K562 (cell line): ENCODE data around the gene ARIH1. TPM values are rescaled to one million over a fixed set of nuclear protein-coding genes. Genes with fewer than 3 reads are reported as not detected.

Experiments
- AFF1 ChIP-seq, 2 experiments: fragments of 450-650 bp; IDR thresholded peaks; 2 replicates each; pipeline ENCODE4 v1.6.1; 2018; ENCODE audit warnings: mild to moderate bottlenecking in 2 of 2, low read depth in 1 of 2; ENCODE audit not compliant: partially characterized antibody in 2 of 2
- BCL6 ChIP-seq: fragments of 250-450 bp; sonication (Bioruptor Pico); IDR thresholded peaks from 2 replicates; pipeline ENCODE4 v1.4.0; 2020
- CEBPB ChIP-seq: fragments of 450-650 bp; IDR thresholded peaks from 2 replicates; pipeline ENCODE4 v1.6.1; 2016; ENCODE audit warnings: missing genetic modification characterization, missing compliant biosample characterization
- DNMT1 ChIP-seq: fragments of 450-650 bp; IDR thresholded peaks from 2 replicates; pipeline ENCODE4 v1.6.1; 2016; ENCODE audit warnings: antibody characterized with exemption, mild to moderate bottlenecking
- ETS2 ChIP-seq: IDR thresholded peaks from 2 replicates; pipeline ENCODE4 v1.6.1; 2016; ENCODE audit warnings: borderline replicate concordance, missing genetic modification characterization, mild to moderate bottlenecking, moderate library complexity, missing compliant biosample characterization; ENCODE audit not compliant: poor library complexity, severe bottlenecking
- HDGF ChIP-seq: fragments of 450-650 bp; IDR thresholded peaks from 2 replicates; pipeline ENCODE4 v1.6.1; 2016
- KLF13 ChIP-seq: fragments of 450-650 bp; IDR thresholded peaks from 2 replicates; pipeline ENCODE4 v1.6.1; 2016; ENCODE audit warnings: missing genetic modification characterization, low read depth, mild to moderate bottlenecking, missing compliant biosample characterization, moderate library complexity, borderline replicate concordance
- MYC ChIP-seq, 2 experiments: fragments of 250-450 bp in 1 of 2; sonication (Bioruptor Pico) in 1 of 2; IDR thresholded peaks; 2 replicates each; pipeline versions ENCODE4 v1.5.1 to v1.6.1; 2012 to 2021; ENCODE audit warnings: low read depth in 2 of 2, borderline replicate concordance in 1 of 2, improper control_type of control experiment in 1 of 2, low read length in 1 of 2, mild to moderate bottlenecking in 1 of 2, moderate library complexity in 1 of 2
- NELFE ChIP-seq: IDR thresholded peaks from 2 replicates; pipeline ENCODE4 v1.6.1; 2011; ENCODE audit warnings: mild to moderate bottlenecking; ENCODE audit not compliant: insufficient read depth, insufficient read length
- PHB ChIP-seq: fragments of 250-450 bp; sonication (Bioruptor Pico); IDR thresholded peaks from 2 replicates; pipeline ENCODE4 v1.5.0; 2021
- PHF8 ChIP-seq: fragments of 200-600 bp; sonication (generic); IDR thresholded peaks from 2 replicates; pipeline ENCODE4 v1.6.1; 2012; ENCODE audit warnings: mixed run types, mild to moderate bottlenecking, inconsistent platforms, low read length, moderate library complexity, borderline replicate concordance
- POLR2A ChIP-seq: fragments of 450-650 bp; conservative IDR thresholded peaks from 2 replicates; pipeline ENCODE4 v1.6.1; 2016
- POLR3A ChIP-seq: IDR thresholded peaks from 2 replicates; pipeline ENCODE4 v1.6.1; 2011; ENCODE audit warnings: borderline replicate concordance, mild to moderate bottlenecking, moderate library complexity; ENCODE audit not compliant: insufficient read length, insufficient read depth; ENCODE audit errors: extremely low read depth
- PTBP1 ChIP-seq: fragments of 200-400 bp; formaldehyde crosslinking; IDR thresholded peaks from 2 replicates; pipeline ENCODE4 v1.6.1; 2017; ENCODE audit warnings: low read depth, low read length
- SETDB1 ChIP-seq: IDR thresholded peaks from one replicate; pipeline ENCODE4 v1.6.1; 2012; ENCODE audit warnings: low read length, control low read depth, inconsistent platforms
- SRSF1 ChIP-seq: fragments of 200-400 bp; formaldehyde crosslinking; IDR thresholded peaks from 2 replicates; pipeline ENCODE4 v1.6.1; 2017; ENCODE audit warnings: mild to moderate bottlenecking, low read depth, low read length, moderate library complexity
- USF1 ChIP-seq: sonication (generic); formaldehyde crosslinking; IDR thresholded peaks from 2 replicates; pipeline ENCODE4 v1.9.0; 2022; ENCODE audit warnings: mild to moderate bottlenecking, missing genetic modification reagents
- ZFP91 ChIP-seq: sonication (generic); formaldehyde crosslinking; IDR thresholded peaks from 2 replicates; pipeline ENCODE4 v1.8.0; 2022; ENCODE audit warnings: mild to moderate bottlenecking, missing genetic modification reagents
- ZFPM2 ChIP-seq: fragments of 250-450 bp; sonication (Bioruptor Pico); IDR thresholded peaks from 2 replicates; pipeline ENCODE4 v1.5.1; 2022; ENCODE audit warnings: mild to moderate bottlenecking
- ZNF23 ChIP-seq: fragments of 250-450 bp; sonication (Bioruptor Pico); IDR thresholded peaks from 2 replicates; pipeline ENCODE4 v1.4.0; 2020; ENCODE audit warnings: mild to moderate bottlenecking
- ZNF695 ChIP-seq: fragments of 450-650 bp; formaldehyde crosslinking; IDR thresholded peaks from 2 replicates; pipeline ENCODE4 v1.4.0; 2020; ENCODE audit warnings: mild to moderate bottlenecking, moderate library complexity
- ZNF696 ChIP-seq: fragments of 250-450 bp; sonication (Bioruptor Pico); conservative IDR thresholded peaks from 2 replicates; pipeline ENCODE4 v1.4.0; 2020; ENCODE audit warnings: mild to moderate bottlenecking, moderate library complexity
- polyA plus RNA-seq, 8 experiments: library from polyadenylated mRNA; depleted of rRNA in 4 of 8; stranded (reverse) in 5 of 8; unstranded in 3 of 8; fragments of >200 nt; fragmentation: Nextera tagmentation in 2 of 8; fragmentation: Illumina TruSeq in 1 of 8; extraction: Ambion mirVana in 2 of 8; extraction: Trizol in 1 of 8; gene quantifications; 2 replicates each; pipeline versions ENCODE4 v1.2.1 to v1.2.3, GENCODE V29; 2011 to 2014; ENCODE audit warnings: inconsistent platforms in 1 of 8, missing spikeins in 1 of 8
- total RNA-seq, 7 experiments: library from RNA; depleted of rRNA in 6 of 7; stranded (reverse); fragments of >200 nt in 6 of 7; fragmentation: Illumina TruSeq in 2 of 7; extraction: Trizol in 2 of 7; gene quantifications; 2 replicates each; pipeline versions ENCODE4 v1.2.1 to v1.2.3, GENCODE V29; 2011 to 2021; ENCODE audit warnings: low replicate concordance in 1 of 7

ARIH1 gene
- total and polyA plus RNA-seq, 9 of the 15 experiments (the other 6 are each of a cell fraction or from before 2014, with no cell fraction given) = 17.7 to 125 (median 31.4) TPM

- TF ChIP-seq AFF1 (IDR thresholded peaks at IDR 0.05; ENCODE audit: low read depth in 1 of 2, partially characterized antibody in 2 of 2) (peak in 1 of 2 experiments; percentile 70), ZNF696 (CRISPR knock-in tag) (0 out of 2 replicates have a peak, but pooled peaks have one; percentile 30), ZFPM2 (CRISPR knock-in tag) (no peak), BCL6 (CRISPR knock-in tag) (peak; percentile 68; the same call in 1 of the 2 replicates), SRSF1 (no peak), USF1 (CRISPR knock-in tag) (no peak), PHB (CRISPR knock-in tag) (no peak), CEBPB (tag) (no peak), DNMT1 (no peak), ZFP91 (CRISPR knock-in tag) (0 out of 2 replicates have a peak, but pooled peaks have one; percentile 18), SETDB1 (no peak), PTBP1 (no peak), ZNF23 (CRISPR knock-in tag) (no peak), MYC (IDR thresholded peaks at IDR 0.05; ENCODE audit: low read depth, low read length) (peak; percentile 59), MYC (CRISPR knock-in tag; IDR thresholded peaks at IDR 0.05; ENCODE audit: borderline replicate concordance, low read depth) (0 out of 2 replicates have a peak, but pooled peaks have one; percentile 68), PHF8 (peak; percentile 98), HDGF (no peak), ETS2 (tag) (no peak), KLF13 (peak; percentile 78; the same call in 1 of the 2 replicates), POLR3A (no peak), NELFE (no peak), POLR2A (peak; percentile 97), ZNF695 (CRISPR knock-in tag) (no peak)
Observed at GRCh38 chr15:72473614-72474465, at the start of gene ARIH1 (continued).
